SK-N-SH (cell line): ENCODE measurements around the gene SEC24D. TPM values are rescaled to one million over a fixed set of nuclear protein-coding genes. Genes with fewer than 3 reads are reported as not detected.

Experiments
- CTCF ChIA-PET: fragments of 300-600, 350-600 bp; formaldehyde crosslinking; extraction: SDS; loops from one replicate; lab custom pipeline; 2021; lab: Yijun Ruan, JAX
- POLR2A ChIA-PET: fragments of 350-600 bp; sonication (Branson Sonifier 250); formaldehyde crosslinking; extraction: SDS; loops from one replicate; lab custom pipeline; 2020; ENCODE audit warnings: antibody characterized with exemption, inconsistent platforms; lab: Yijun Ruan, JAX
- DNase-seq: peaks from one replicate; pipeline ENCODE4 v3.0.0; 2012
- H2AFZ ChIP-seq: fragments of 200-600 bp; sonication (generic); 2 replicates; pipeline ENCODE4 v1.8.1; 2016; ENCODE audit warnings: antibody characterized with exemption, mild to moderate bottlenecking, low read depth
- H3F3A ChIP-seq: fragments of 200-600 bp; sonication (generic); replicated peaks from 2 replicates; pipeline ENCODE3; 2016; ENCODE audit warnings: antibody characterized with exemption, mild to moderate bottlenecking; ENCODE audit not compliant: insufficient read depth
- H3K27ac ChIP-seq, 2 experiments: fragments of 200-500 bp in 1 of 2; fragments of 200-600 bp in 1 of 2; sonication (Bioruptor generic) in 1 of 2; sonication (generic), shearing (Covaris generic) in 1 of 2; 2 replicates each; pipeline versions ENCODE4 v1.5.1 to v1.6.1; 2014 to 2016; ENCODE audit warnings: low read depth in 2 of 2, inconsistent platforms in 1 of 2, low read length in 1 of 2, mild to moderate bottlenecking in 1 of 2, mixed read lengths in 1 of 2
- H3K27me3 ChIP-seq: fragments of 200-600 bp; sonication (generic), shearing (Covaris generic); 2 replicates; pipeline ENCODE4 v1.6.1; 2016; ENCODE audit warnings: mixed run types; ENCODE audit not compliant: insufficient read depth
- H3K36me3 ChIP-seq, 2 experiments: fragments of 200-500 bp in 1 of 2; fragments of 200-600 bp in 1 of 2; sonication (Bioruptor generic) in 1 of 2; sonication (generic) in 1 of 2; replicated peaks in 1 of 2; 2 replicates each; pipeline versions ENCODE3 to v1.5.1; 2014 to 2016; ENCODE audit warnings: low read length in 1 of 2, mild to moderate bottlenecking in 1 of 2; ENCODE audit not compliant: insufficient read depth in 2 of 2, control insufficient read depth in 1 of 2
- H3K4me1 ChIP-seq, 2 experiments: fragments of 200-500 bp in 1 of 2; fragments of 200-600 bp in 1 of 2; sonication (Bioruptor generic) in 1 of 2; sonication (generic), shearing (Covaris generic) in 1 of 2; 2 replicates each; pipeline versions ENCODE4 v1.5.1 to v1.6.1; 2014 to 2016; ENCODE audit warnings: low read depth in 1 of 2, low read length in 1 of 2, mixed run types in 1 of 2; ENCODE audit not compliant: insufficient read depth in 2 of 2, control insufficient read depth in 1 of 2
- H3K4me2 ChIP-seq: fragments of 200-600 bp; sonication (generic), shearing (Covaris generic); 2 replicates; pipeline ENCODE4 v1.6.1; 2017; ENCODE audit warnings: mixed run types
- H3K4me3 ChIP-seq, 2 experiments: fragments of 200-500 bp in 1 of 2; fragments of 200-600 bp in 1 of 2; sonication (Bioruptor generic) in 1 of 2; sonication (generic), shearing (Covaris generic) in 1 of 2; 2 replicates each; pipeline versions ENCODE4 v1.5.1 to v1.8.1; 2014 to 2016; ENCODE audit warnings: low read depth in 2 of 2, inconsistent platforms in 1 of 2, low read length in 1 of 2, mild to moderate bottlenecking in 1 of 2, mixed read lengths in 1 of 2, moderate library complexity in 1 of 2
- H3K79me2 ChIP-seq: fragments of 200-600 bp; sonication (generic); 2 replicates; pipeline ENCODE4 v1.8.1; 2017; ENCODE audit warnings: mild to moderate bottlenecking; ENCODE audit not compliant: insufficient read depth
- H3K9ac ChIP-seq: fragments of 200-600 bp; sonication (generic); 2 replicates; pipeline ENCODE4 v1.6.1; 2017; ENCODE audit warnings: mixed run types
- H3K9me2 ChIP-seq: fragments of 200-600 bp; sonication (generic); 2 replicates; pipeline ENCODE4 v1.6.1; 2017; ENCODE audit warnings: mixed run types
- H3K9me3 ChIP-seq: fragments of 200-600 bp; sonication (generic); 2 replicates; pipeline ENCODE4 v1.6.1; 2017; ENCODE audit warnings: mixed run types, mild to moderate bottlenecking, moderate library complexity
- H4K20me1 ChIP-seq: fragments of 200-600 bp; sonication (generic); 2 replicates; pipeline ENCODE4 v1.6.1; 2017; ENCODE audit warnings: mild to moderate bottlenecking, mixed run types; ENCODE audit not compliant: insufficient read depth
- CTCF ChIP-seq: fragments of 200-600 bp; sonication (generic); IDR thresholded peaks from 2 replicates; pipeline ENCODE4 v1.6.1; 2017; ENCODE audit warnings: antibody characterized with exemption, mild to moderate bottlenecking, moderate library complexity
- GABPA ChIP-seq: IDR thresholded peaks from 2 replicates; pipeline ENCODE4 v1.4.0; 2012; ENCODE audit warnings: low read depth, mild to moderate bottlenecking
- GATA2 ChIP-seq: sonication (generic); formaldehyde crosslinking; IDR thresholded peaks from 2 replicates; pipeline ENCODE4 v1.5.0; 2020; ENCODE audit warnings: mild to moderate bottlenecking, missing genetic modification reagents
- NFIC ChIP-seq: IDR thresholded peaks from 2 replicates; pipeline ENCODE4 v1.4.0; 2012; ENCODE audit warnings: borderline replicate concordance
- RAD21 ChIP-seq: IDR thresholded peaks from 2 replicates; pipeline ENCODE4 v1.6.1; 2012; ENCODE audit warnings: mild to moderate bottlenecking, low read length
- REST ChIP-seq: IDR thresholded peaks from 2 replicates; pipeline ENCODE4 v1.6.1; 2012; ENCODE audit warnings: mild to moderate bottlenecking, low read depth, low read length, moderate library complexity
- SIN3A ChIP-seq: IDR thresholded peaks from 2 replicates; pipeline ENCODE4 v1.6.1; 2012; ENCODE audit warnings: low read depth, mild to moderate bottlenecking, low read length, moderate library complexity, borderline replicate concordance
- YY1 ChIP-seq: IDR thresholded peaks from 2 replicates; pipeline ENCODE4 v1.4.0; 2012; ENCODE audit warnings: low read depth, mild to moderate bottlenecking
- WGBS: methylation state at CpG from one replicate; pipeline ENCODE4 v1.1.6; 2017; ENCODE audit warnings: low lambda C conversion rate; 5-methylcytosine and 5-hydroxymethylcytosine counted together
- polyA plus RNA-seq, 3 experiments: library from polyadenylated mRNA; depleted of rRNA; stranded (reverse); fragments of >200 nt; gene quantifications; 2 replicates each; pipeline ENCODE4 v1.2.3, GENCODE V29; 2012

Gene SEC24D
- polyA plus RNA-seq, 1 of the 3 experiments (the other 2 are of a cell fraction): 32.2 TPM

GRCh38 chr4:118741301-118741855, 94.5 kb downstream of the SEC24D start:
- peaks cover 74 to 76% of the 10 kb centered on the region in 2 experiments for H3K36me3 ChIP-seq

DNA sequence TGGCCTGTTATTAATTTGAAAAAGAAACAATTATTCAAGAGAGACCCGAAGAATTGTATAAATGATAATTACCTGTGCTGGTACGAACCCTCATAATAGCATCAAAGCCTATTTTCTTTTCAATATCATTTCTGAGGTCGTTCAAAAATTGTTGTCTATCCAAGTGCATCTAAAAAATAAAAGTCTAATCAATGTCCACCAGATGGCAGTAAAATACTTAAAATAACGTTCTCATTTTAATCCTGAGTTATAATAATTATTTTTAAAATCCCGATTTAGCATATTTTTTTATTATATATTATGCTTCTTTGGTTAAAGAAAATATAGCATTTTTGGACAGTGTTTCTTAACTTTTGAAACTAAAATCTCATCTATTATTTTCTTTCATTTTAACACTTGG, 95.1 kb downstream of the SEC24D start:
- no peak overlapping the region for H3K9ac ChIP-seq
- ChIA-PET CTCF (interaction anchor here (0.6 to 3.5 kb wide), 17 partner anchors 11 to 666 kb away, joined by 3 to 33 read pairs (median 4); no protein-coding TSS in a partner anchor), POLR2A (no interaction called here)
- no peak overlapping the region for H2AFZ ChIP-seq
- no peaks in the 10 kb centered on the region for H3K9me2 ChIP-seq
- peak; percentile 10 for DNase-seq
- H3K27ac ChIP-seq: peak overlapping the region; percentile 45 to 86; a peak in 3 of 4 replicates
- H3F3A ChIP-seq: peaks cover 33% of the 10 kb centered on the region
- H3K4me2 ChIP-seq: no peak overlapping the region
- peaks cover 77 to 79% of the 10 kb centered on the region in 2 experiments for H3K36me3 ChIP-seq
- H3K27me3 ChIP-seq: no peaks in the 10 kb centered on the region
- H3K4me1 ChIP-seq: peaks cover 0 to 14% of the 10 kb centered on the region in 2 experiments; a peak in 2 of 4 replicates
- H4K20me1 ChIP-seq: no peaks in the 10 kb centered on the region
- 2% methylated on average over 5 of the region's 5 CpGs for WGBS
- no peak for TF ChIP-seq NFIC
- TF ChIP-seq GABPA: no peak
- TF ChIP-seq SIN3A: no peak
- no peak for TF ChIP-seq REST
- no peak for TF ChIP-seq YY1
- peak; percentile 63 for TF ChIP-seq RAD21
- peak; percentile 61 for TF ChIP-seq CTCF
- no peak for TF ChIP-seq GATA2
- peaks cover 28% of the 10 kb centered on the region for H3K79me2 ChIP-seq
- no peak overlapping the region for H3K4me3 ChIP-seq
- no peaks in the 10 kb centered on the region for H3K9me3 ChIP-seq

More at GRCh38 chr4:118741301-118741855, 94.5 kb downstream of the SEC24D start:
- Histone ChIP-seq H3K4me1 (peaks cover 0 to 14% of the 10 kb centered on the region in 2 experiments; a peak in 2 of 4 replicates), H3K9me2 (no peaks in the 10 kb centered on the region), H3F3A (peaks cover 28% of the 10 kb centered on the region), H3K4me3 (no peak overlapping the region), H4K20me1 (no peaks in the 10 kb centered on the region), H3K9ac (no peak overlapping the region), H3K27me3 (no peaks in the 10 kb centered on the region), H3K27ac (peak overlapping the region; percentile 45 to 86; a peak in 3 of 4 replicates), H3K79me2 (peaks cover 28% of the 10 kb centered on the region)
- peak; percentile 3 for DNase-seq
- CTCF ChIA-PET: interaction anchor here (0.6 to 3.5 kb wide), 20 partner anchors 11 to 666 kb away, joined by 3 to 33 read pairs (median 4); partner anchors contain the start of gene SYNPO2
- TF ChIP-seq NFIC (no peak), GABPA (no peak)
- TF ChIP-seq, all 33 proteins: peak for 0
- WGBS: 65% methylated on average over 6 of the region's 6 CpGs
- H3K4me2 ChIP-seq: no peak overlapping the region
- POLR2A ChIA-PET: interaction anchor here (0.8 kb wide), 1 partner anchor 148 kb away, joined by 4 read pairs; the partner anchor contains the start of gene SYNPO2
- no peak overlapping the region for H2AFZ ChIP-seq
- no peaks in the 10 kb centered on the region for H3K9me3 ChIP-seq
